Measurements from ENCODE around the gene BPIFB2.

The BPIFB2 gene

DNA sequence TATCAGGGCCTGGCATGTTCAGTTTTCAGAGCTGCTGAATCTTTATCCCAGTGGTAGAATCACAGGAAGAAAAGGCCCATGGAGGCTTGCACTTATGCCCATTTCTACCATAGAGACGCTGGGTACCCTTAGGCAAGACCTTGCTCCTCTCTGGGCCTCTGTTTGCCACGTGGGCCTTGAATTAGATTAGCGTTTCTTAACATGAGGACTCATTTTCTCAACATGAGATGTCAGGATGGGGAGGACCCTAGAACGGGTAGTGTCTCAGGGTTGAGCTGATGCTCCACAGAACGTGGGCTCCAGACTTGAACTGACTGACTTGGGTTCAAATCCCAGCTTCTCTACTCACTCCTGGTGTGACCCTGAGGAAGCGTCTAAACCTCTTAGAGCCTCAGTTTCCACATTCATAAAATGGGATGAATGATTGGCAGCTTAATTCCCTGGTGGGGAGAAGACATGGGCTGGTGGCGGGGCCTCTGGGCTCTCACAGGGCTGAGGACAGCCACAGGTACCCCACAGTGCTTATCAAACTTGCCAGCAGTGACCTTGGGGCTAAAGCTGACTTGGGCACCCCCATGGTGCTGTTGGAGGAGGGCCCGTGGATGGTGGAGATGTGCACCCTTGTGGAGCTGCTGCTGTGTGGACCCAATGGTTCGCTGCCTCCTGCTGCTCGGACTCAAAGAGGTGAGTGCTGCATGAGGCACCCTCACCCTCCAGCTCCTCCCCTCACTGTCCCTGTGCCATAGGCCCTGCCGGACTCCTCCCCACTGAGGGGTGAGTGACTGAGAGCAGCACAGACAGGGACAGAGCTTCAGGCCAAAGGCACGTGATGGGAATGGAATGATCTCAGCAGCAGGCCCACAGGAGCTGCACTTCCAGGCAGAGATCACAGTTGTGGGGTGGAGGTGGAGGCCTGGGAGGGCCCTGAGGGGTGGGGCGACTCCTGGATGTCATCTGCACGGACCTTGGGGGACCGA lies 31.5 kb upstream of the BPIFB2 start:
- H3K4me1 Mint-ChIP-seq (ENCODE audit: low read depth) = peaks cover 33% of the 10 kb centered on the region
- H3K27me3 Mint-ChIP-seq (ENCODE audit: low read depth) = no peaks in the 10 kb centered on the region
- peaks cover 15% of the 10 kb centered on the region for H3K36me3 Mint-ChIP-seq (ENCODE audit: low read depth)
- H3K9me3 Mint-ChIP-seq = peaks cover 7% of the 10 kb centered on the region
- no peak overlapping the region for H3K4me3 Mint-ChIP-seq
- peak overlapping the region; percentile 77 for H3K27ac Mint-ChIP-seq
- DNase-seq (ENCODE audit: low spot score) = no peak

DNA sequence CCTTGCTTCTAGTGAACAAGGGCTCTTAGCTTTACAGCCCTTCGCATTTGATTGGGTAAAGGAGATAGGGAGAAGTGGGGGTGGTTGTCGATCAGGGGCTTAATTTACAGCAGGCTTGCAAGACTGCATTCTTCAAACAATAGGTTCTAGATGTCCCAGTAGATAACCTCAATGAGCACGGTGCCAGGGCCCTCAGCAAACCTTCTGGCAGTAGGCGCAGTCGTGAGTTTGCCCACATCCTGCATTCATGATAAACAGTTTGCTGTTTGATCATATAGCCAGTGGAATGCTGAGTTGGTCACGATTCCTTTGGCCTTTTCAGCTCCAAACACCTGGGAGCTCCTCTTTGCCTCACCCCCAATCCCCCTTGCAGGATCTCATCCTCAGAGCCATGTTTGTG lies 30.8 kb upstream of the BPIFB2 start:
- H3K36me3 Mint-ChIP-seq (ENCODE audit: low read depth) = peaks cover 15% of the 10 kb centered on the region
- H3K9me3 Mint-ChIP-seq = peaks cover 7% of the 10 kb centered on the region
- no peak overlapping the region for H3K4me3 Mint-ChIP-seq
- no peak for DNase-seq (ENCODE audit: low spot score)
- H3K4me1 Mint-ChIP-seq (ENCODE audit: low read depth) = peaks cover 33% of the 10 kb centered on the region
- H3K27ac Mint-ChIP-seq = peak overlapping the region; percentile 77
- H3K27me3 Mint-ChIP-seq (ENCODE audit: low read depth) = no peaks in the 10 kb centered on the region

DNA sequence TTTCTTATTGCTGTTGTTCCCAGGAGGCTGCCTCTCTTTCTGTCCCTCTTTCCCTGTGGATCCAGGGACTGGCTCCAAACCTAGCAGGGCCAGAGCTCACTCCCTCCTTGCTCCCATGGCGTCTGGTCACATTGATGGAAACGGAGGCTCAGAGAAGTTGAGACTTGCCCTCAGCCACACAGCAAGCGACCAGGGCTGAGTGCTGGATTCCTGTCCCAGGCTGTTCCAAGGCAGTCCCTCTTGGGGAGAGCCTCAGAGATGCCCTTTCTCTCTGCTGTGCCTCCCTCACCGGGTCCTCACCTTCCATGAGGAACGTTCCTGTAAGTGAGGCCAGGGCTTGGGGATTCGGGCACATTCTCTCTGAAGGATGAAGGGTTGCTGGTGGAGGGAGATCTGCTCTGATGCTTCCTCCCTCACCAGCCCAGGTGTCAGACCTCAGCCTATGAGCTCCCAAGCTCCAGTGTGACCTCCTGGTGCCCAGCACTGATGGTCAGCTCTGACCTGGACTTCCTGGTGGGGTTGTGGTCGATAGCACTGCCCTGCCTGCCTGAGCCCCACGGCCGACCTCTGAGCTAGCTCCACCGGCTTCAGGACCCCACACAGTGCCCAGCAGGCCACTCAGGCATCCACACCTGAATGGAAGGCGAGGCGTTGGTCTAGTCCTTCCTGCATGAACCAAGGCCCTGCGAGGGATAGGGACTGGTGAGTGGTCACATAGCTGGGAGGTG lies 30.1 kb upstream of the BPIFB2 start:
- DNase-seq (ENCODE audit: low spot score) = no peak
- peaks cover 31% of the 10 kb centered on the region for H3K4me1 Mint-ChIP-seq (ENCODE audit: low read depth)
- H3K9me3 Mint-ChIP-seq = peaks cover 7% of the 10 kb centered on the region
- no peak overlapping the region for H3K27ac Mint-ChIP-seq
- H3K36me3 Mint-ChIP-seq (ENCODE audit: low read depth) = peaks cover 15% of the 10 kb centered on the region
- no peak overlapping the region for H3K4me3 Mint-ChIP-seq
- H3K27me3 Mint-ChIP-seq (ENCODE audit: low read depth) = no peaks in the 10 kb centered on the region

DNA sequence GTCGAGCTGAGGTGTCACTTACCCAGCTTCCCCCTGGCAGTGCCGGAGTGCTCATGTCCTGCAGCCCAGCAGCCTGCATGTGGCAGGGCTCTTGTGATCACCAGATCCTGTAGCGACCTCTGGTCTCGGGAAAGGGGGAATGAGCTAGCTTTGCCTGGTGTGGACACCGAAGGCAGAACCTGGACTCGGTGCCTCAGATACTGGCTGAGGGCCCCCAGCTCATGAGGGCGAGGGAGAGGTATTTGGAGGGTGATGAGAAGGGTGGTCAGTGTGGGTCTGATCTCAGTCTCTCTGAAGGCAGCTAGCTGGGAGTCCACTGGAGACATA lies 29.5 kb upstream of the BPIFB2 start:
- DNase-seq (ENCODE audit: low spot score) = no peak
- Mint-ChIP-seq H3K4me3 (no peak overlapping the region), H3K27me3 (ENCODE audit: low read depth) (no peaks in the 10 kb centered on the region), H3K4me1 (ENCODE audit: low read depth) (peaks cover 27% of the 10 kb centered on the region), H3K36me3 (ENCODE audit: low read depth) (peaks cover 15% of the 10 kb centered on the region), H3K9me3 (peaks cover 7% of the 10 kb centered on the region), H3K27ac (no peak overlapping the region)

DNA sequence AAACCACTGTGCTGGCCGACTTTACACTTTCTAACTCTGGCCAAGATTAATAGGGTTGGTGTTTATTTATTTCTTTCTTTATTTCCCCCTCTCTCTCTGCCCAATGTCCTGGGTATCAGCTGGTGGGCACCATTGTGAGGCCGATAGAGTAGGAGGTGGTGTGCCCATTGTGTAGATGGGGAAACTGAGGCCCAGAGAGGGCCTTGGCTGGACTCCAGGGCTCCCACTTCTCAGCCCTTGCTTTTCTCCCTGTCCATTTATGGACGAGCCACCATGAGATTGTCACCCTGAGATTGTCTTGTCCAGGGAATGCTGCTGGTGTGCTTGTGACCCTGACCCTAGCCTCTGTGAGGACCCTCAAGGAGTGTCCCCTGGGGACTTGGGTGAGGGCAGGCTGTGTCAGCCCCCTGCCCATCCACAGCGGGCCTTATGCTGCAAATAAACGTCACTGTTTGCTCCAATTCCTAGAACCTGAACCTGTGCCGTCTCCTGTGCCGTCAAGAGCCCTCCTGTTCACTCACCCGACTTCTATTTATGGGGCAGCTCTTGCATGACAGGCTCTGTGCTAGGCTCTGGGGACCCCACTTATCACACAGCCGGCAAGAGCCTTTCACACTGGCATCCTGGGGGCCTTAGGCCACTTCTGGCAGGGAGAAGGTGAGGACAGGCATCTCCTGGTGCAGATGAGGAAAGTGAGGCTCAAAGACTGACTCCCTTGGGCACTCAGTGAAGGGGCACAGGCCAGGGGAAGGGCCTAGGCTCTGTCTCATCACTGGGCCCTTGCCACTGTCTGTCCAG lies 28.1 kb upstream of the BPIFB2 start:
- peaks cover 15% of the 10 kb centered on the region for H3K36me3 Mint-ChIP-seq (ENCODE audit: low read depth)
- H3K27ac Mint-ChIP-seq = no peak overlapping the region

DNA sequence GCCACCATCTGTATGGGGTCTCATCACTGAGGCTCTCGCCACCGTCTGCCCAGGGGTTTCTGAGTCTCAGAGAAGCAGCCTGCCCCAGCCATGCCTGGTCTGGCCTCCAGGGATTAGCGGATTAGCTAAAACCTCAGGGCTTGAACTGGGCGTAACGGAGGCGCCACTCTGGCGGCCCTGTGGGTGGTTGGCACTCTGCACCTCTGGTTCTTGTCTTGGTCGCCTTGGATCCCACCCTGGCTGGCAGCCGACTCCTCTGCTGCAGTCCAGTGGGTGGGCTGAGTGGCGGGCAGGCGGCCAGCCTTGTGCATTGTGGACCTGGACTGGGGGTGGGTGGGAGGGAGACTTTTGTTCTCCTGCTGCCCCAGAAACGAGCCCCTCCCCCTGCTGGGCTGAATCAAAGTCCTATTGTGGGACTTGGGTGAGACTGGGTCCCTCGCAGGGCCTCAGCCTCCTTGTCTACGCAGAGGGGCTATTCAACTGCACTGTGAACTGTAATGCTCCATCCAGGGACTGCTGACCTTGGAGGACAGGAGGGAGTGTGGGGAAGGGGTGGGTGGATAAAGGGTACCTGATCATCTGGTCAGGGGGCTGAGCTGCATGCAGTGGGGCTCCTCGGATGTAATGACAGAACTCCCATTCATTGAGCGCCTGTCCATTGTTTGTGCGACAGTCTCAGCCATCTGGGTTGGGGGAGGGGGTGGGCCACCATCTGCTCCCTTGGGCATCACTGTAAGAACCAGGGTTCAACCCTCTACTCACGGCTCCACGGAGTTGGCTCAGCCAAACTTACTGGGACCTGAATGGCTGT lies 27.2 kb upstream of the BPIFB2 start:
- H3K4me3 Mint-ChIP-seq = no peak overlapping the region
- H3K4me1 Mint-ChIP-seq (ENCODE audit: low read depth) = peaks cover 9% of the 10 kb centered on the region
- peaks cover 7% of the 10 kb centered on the region for H3K9me3 Mint-ChIP-seq
- peaks cover 10% of the 10 kb centered on the region for H3K36me3 Mint-ChIP-seq (ENCODE audit: low read depth)
- H3K27ac Mint-ChIP-seq = no peak overlapping the region
- H3K27me3 Mint-ChIP-seq (ENCODE audit: low read depth) = no peaks in the 10 kb centered on the region
- no peak for DNase-seq (ENCODE audit: low spot score)

More for the DNA sequence above, 28.1 kb upstream of the BPIFB2 start:
- no peak for DNase-seq (ENCODE audit: low spot score)
- Mint-ChIP-seq H3K4me3 (no peak overlapping the region), H3K27me3 (ENCODE audit: low read depth) (no peaks in the 10 kb centered on the region), H3K4me1 (ENCODE audit: low read depth) (peaks cover 14% of the 10 kb centered on the region), H3K9me3 (peaks cover 7% of the 10 kb centered on the region)

DNA sequence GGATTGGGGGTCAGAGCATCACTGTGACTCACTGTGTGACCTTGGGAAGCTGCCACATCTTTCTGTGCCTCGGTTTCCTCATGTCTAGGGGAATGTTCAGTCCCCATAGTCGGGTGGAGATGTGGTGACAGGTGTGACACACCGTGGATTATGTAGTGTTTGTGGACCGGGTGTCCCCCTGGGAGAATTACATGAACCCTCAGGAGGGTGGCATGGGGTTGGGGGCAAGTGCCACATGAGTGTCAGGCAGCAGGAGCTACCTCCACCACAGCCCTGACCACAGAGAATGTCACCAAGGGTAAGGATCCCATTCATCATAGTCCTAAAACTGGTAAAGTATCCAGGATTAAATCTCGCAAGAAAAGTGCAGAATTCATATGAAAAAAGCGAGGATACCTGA lies 26.5 kb upstream of the BPIFB2 start:
- DNase-seq (ENCODE audit: low spot score) = no peak
- Mint-ChIP-seq H3K4me3 (no peak overlapping the region), H3K4me1 (ENCODE audit: low read depth) (peaks cover 9% of the 10 kb centered on the region), H3K9me3 (peaks cover 7% of the 10 kb centered on the region), H3K27me3 (ENCODE audit: low read depth) (no peaks in the 10 kb centered on the region), H3K36me3 (ENCODE audit: low read depth) (peaks cover 8% of the 10 kb centered on the region), H3K27ac (no peak overlapping the region)

DNA sequence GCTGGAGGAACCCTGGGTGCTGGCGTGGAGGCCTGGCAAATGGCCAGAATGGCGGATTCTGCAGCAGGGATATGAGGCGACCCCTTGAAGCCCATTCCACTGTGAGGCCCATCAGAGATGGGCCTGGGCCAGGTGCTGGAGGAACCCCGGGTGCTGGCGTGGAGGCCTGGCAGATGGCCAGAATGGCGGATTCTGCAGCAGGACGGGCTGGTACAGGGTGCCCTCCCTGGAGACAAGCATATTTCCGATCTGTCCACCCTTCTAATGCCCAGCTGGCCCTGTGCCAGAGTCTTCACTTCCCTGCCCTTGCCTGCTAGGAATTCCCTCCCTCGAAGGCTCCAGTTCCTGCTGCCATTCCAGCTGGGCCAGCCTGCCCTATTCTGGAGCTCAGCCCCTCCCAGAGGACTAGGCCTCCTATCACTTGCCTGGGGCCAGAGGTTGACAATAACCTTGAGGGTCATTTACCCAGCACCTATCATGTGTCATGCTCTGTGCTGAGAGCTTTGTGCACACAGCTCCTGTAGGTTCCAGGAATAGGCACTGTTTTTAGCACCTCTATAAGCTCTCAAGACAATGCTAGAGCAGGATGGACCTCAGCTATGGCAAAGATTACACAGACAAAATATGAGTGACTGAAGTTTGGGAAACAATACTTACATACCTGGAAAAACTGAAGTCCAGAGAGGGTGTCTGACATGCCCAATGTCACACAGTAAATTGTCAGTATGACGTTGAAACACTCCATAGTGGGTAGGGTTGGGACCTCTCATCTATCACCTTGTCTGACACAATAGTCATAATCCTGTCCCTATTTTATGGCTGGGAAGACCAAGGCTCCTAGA lies 24.7 kb upstream of the BPIFB2 start:
- Mint-ChIP-seq H3K27ac (no peak overlapping the region), H3K9me3 (no peaks in the 10 kb centered on the region), H3K4me1 (ENCODE audit: low read depth) (peaks cover 1% of the 10 kb centered on the region), H3K27me3 (ENCODE audit: low read depth) (no peaks in the 10 kb centered on the region), H3K36me3 (ENCODE audit: low read depth) (no peaks in the 10 kb centered on the region), H3K4me3 (no peak overlapping the region)
- DNase-seq (ENCODE audit: low spot score) = no peak

DNA sequence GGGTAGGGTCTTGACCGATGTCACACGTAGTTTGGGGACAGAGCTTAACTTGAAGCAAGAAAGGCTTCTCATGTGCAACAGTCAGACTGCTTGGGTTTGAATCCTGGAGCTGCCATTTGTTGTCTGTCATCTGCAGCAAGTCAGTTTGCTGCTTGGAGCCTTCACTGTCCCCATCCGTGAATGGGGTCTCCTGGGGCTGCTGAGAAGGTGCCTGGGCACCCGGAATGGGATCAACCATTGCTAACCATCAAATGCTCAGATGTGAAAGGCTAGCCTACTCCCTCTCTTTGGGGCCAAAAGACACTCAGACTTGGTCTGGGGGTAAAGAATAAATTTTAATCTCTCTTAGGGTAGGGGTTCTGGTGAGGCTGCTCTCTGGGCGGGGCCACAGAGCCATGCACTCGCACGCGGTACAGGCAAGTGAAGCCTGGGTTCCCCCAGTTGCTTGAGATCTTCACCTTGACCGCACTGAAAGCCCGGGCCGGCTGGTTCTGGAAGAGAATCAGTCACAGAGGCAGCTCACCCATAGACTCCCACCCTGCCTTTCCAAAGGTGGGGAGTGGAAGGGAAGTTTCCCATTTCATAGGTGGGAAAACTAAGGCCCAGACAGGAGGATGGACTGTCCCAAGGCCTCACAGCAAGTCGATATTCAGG lies 23.9 kb upstream of the BPIFB2 start:
- Mint-ChIP-seq H3K27ac (no peak overlapping the region), H3K36me3 (ENCODE audit: low read depth) (no peaks in the 10 kb centered on the region), H3K4me1 (ENCODE audit: low read depth) (peaks cover 1% of the 10 kb centered on the region), H3K4me3 (no peak overlapping the region), H3K27me3 (ENCODE audit: low read depth) (no peaks in the 10 kb centered on the region), H3K9me3 (no peaks in the 10 kb centered on the region)
- no peak for DNase-seq (ENCODE audit: low spot score)

DNA sequence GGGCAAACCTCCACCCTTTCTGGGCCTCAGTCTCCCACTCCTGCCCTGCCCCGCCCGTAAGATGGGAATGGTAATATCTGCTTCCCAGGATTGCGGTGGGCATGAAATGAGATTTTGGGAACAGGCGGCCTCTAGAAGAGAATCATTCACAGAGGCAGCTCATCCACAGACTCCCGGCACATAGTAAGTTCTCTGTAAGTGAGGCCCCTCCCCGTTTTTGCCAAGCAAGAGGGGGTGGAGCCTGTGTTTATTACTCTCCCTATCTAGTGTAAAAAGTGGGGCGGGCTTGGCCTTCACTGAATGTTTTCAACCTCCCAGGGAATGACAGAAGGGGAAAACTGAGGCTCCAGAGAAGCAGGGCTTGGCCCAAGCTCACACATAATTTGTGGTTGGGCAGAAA lies 23.3 kb upstream of the BPIFB2 start:
- H3K27me3 Mint-ChIP-seq (ENCODE audit: low read depth) = no peaks in the 10 kb centered on the region
- no peak overlapping the region for H3K27ac Mint-ChIP-seq
- no peak for DNase-seq (ENCODE audit: low spot score)
- peaks cover 1% of the 10 kb centered on the region for H3K4me1 Mint-ChIP-seq (ENCODE audit: low read depth)
- H3K4me3 Mint-ChIP-seq = no peak overlapping the region
- no peaks in the 10 kb centered on the region for H3K36me3 Mint-ChIP-seq (ENCODE audit: low read depth)
- H3K9me3 Mint-ChIP-seq = no peaks in the 10 kb centered on the region

DNA sequence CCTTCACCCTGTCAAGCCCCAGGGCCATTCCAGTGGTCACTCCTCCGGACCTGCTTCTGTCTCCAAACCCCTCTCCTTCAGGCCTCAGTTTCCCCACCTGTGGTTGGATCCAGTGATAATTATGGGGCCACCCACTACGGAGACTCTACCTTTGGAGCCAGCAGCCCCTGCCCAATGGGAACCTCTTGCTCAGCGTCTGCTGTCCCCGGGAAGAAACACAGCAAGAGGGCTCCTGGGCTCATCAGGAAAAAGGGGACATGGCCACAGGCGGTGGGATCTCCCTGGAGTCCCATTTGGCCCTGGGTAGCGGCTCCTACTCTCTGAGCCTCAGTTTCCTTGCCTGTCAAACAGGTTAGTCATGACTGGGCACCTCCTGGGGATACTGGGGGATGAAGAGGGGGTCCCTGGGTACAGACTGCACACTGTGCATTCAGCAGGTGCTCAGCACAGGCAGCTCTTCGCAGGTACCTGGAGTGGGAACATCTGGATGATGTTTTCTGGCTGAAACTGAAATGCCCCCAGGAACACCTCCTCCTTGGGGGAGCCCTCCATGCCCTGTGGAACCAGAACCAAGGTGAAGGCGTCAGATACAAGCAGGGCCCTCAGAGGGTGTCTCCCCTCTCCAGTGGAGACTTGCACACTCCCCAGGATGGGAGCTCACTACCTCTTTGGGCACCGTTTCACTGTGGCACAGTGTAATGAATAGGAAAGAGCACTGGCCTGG lies 22.7 kb upstream of the BPIFB2 start:
- H3K4me3 Mint-ChIP-seq = no peak overlapping the region
- H3K9me3 Mint-ChIP-seq = no peaks in the 10 kb centered on the region
- no peaks in the 10 kb centered on the region for H3K27me3 Mint-ChIP-seq (ENCODE audit: low read depth)
- H3K36me3 Mint-ChIP-seq (ENCODE audit: low read depth) = no peaks in the 10 kb centered on the region
- no peak for DNase-seq (ENCODE audit: low spot score)
- H3K27ac Mint-ChIP-seq = no peak overlapping the region
- peaks cover 1% of the 10 kb centered on the region for H3K4me1 Mint-ChIP-seq (ENCODE audit: low read depth)

DNA sequence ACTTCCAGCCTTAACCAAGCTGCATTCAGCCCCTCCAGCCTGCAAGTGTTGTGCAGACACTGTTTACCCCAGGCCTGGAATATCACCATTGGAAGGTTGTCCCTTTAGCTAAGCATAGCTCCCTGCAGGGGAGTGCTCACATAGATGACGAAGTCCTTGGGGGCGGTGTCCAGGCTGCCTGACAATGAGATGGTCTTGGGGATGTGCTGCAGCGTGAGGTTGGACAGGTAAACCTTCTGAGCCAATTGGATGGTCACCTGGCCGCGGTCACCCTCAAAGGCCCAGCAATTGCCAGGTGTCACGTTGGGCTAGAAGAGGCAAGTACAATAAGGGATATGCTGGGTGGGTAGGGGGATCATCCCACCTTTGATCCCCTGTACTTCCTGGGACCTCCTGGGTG lies 21.9 kb upstream of the BPIFB2 start:
- no peak overlapping the region for H3K27ac Mint-ChIP-seq
- no peak overlapping the region for H3K4me3 Mint-ChIP-seq
- H3K27me3 Mint-ChIP-seq (ENCODE audit: low read depth) = no peaks in the 10 kb centered on the region
- no peaks in the 10 kb centered on the region for H3K36me3 Mint-ChIP-seq (ENCODE audit: low read depth)
- no peaks in the 10 kb centered on the region for H3K9me3 Mint-ChIP-seq
- peaks cover 1% of the 10 kb centered on the region for H3K4me1 Mint-ChIP-seq (ENCODE audit: low read depth)
- DNase-seq (ENCODE audit: low spot score) = no peak

Measured in T-helper 2 cell treated with Interferon-gamma antibody and Interleukin-4, amounts not matched to agents 5 μg/mL and 100 μg/mL, for 36 hours (primary cell).